GM11168 (cell line): ENCODE measurements around the gene HCN3.

Experiments
- in situ Hi-C: fragments of 300-500 bp; cut with MboI; formaldehyde crosslinking; loops from one replicate; pipeline ENCODE4 v1.12.0; 2022; ENCODE audit warnings: low sequenced_read_pairs; ENCODE audit not compliant: unreplicated experiment

The HCN3 gene

DNA sequence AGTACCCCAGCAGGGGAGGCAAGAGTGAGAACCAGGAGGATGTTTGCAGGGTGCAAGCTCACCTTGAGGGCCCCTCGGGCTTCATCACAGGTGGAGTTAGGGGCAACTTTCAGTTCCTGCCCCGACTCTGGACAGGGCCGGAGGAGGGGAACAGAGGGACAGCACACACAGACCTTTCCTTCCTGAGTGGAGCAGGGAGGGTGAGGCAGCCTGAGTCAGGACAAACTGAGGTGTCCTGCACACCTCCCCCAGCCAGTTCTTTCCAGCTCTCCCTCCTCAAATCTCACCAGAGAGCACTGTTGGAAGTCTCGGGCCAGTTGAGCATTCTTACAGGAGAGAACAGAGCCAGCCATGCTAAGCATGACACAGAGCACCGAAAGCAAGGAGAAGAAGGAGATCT lies 23.5 kb upstream of the HCN3 start:
- in situ Hi-C loops = no loop called here

DNA sequence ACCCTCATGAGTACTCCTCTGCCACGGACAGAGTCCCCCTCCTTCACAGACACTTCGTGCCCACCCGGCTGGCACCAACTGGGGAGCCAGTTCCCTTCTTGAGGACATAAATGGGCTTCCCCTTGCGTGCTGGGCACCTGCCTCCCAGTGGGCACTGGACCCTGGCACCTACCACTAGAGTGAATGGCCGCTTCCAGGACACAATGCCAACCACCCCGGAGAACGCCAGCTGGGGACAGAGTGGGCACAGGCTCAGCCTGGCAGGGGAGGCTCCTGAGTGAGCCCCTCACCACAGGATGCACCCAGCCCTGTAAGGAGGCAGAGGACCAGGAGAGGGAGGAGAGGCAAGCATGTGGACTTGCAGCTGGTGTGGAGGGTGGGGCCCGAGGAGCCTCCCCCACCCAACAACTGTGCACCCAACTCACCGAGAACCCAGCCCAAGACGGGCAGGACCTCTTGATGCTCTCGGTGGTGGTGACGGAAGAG lies 23.0 kb upstream of the HCN3 start:
- in situ Hi-C loops = no loop called here

DNA sequence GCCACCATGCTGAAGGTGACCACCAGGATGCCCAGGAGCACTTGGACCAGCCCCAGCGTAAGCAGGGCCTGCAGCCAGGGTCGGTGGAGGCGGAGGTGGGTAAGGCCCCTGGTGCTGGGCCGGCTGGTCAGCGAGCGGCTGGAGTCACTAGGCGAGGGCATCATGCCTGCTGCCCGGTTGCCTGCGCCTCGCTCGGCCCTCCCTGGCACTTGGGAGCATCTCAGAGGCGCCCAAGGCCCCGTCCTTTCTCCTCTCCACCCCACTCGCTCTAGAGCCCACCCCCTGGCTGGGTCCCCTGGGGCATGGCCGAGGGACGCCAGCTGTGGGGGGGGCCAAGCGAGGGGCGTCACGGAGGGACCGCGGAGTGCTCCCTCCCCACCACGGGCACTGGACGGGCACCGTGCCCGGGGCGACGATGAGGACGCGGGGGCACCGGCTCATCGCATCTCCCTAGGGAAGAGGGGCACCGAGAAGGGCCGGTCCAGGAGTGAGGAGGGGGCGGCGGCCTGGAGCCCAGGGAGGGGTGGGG lies 22.5 kb upstream of the HCN3 start:
- in situ Hi-C loops = no loop called here

DNA sequence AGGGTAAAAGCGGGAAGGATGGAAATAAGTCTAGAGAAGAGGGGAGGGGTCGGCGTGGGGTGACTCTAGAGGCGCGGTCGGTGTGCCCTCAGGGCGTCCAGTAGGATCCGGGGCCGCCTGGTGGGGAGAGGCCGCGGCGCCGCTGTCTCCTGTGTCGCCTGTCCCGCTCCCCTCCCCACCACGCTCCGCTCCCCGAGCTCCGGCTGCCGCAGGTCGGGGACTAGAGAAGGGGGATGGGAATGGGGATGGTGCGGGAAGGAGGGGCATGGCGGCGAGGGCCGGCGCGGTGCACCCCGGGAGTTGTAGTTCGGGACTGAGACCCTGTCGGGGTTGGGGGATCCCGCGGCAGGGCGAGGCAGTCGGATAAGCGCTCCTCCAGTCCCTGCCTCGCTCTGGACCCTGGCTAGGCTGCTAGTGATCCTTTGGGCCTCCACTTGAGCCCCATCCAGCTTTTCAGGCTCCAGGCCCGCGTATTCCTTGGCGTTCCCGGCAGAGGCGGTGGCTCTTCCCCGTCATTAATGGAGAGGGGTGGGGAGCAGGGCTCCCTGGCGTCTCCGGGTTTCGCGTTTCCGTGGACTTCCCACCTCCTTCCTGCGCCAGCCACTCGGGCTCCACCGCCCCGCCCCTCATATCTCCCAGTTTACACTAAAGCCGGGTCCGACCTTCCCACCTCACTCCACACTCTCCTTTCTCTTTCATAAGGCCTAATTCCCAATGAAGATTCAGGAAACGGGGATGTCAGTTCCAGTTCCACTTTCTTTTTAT lies 21.8 kb upstream of the HCN3 start, which contains the start of gene ENTREP3:
Gene ENTREP3, minus strand, starts transcription at position 241 of the 765 bp plus-strand sequence. CDS start 606 bp downstream, outside the sequence.
- in situ Hi-C loops = no loop called here

DNA sequence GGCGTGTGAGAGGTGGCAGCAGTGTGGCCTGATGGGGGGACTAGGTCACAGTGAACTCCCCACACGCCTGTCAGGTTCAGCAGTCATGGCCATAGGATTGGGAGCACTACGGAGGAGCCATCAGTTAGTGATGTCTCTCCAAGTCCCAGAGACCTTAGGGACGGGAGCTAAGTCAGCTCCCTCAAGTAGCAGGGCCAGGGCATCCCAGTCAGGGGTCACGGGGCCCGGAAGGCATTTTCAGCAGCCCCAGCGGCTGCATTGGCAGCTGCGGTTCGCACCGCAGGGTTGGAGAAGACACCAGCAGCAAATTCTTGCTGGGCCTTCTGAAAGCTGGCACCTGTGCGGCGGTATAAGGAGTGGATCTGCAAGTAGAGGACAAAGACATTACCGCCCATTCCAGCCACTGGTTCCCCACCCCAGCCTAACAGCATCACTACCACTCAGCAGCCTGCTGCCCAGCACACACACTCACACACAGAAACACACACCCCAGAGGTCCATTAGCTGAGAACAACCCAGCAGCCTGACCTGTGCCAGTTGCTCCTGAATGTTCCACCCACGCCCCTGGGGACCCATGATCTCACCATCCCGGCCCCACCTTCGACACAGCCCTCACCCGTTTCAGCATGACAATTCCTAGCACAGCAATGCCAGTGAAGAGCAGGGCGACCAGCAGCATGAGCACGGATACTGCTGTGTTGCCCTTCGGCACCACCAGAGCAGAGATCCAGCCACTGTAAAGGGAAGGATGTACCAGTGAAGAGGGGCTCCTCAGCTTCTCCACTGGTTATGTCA lies 21.0 kb upstream of the HCN3 start:
- in situ Hi-C loops = no loop called here

DNA sequence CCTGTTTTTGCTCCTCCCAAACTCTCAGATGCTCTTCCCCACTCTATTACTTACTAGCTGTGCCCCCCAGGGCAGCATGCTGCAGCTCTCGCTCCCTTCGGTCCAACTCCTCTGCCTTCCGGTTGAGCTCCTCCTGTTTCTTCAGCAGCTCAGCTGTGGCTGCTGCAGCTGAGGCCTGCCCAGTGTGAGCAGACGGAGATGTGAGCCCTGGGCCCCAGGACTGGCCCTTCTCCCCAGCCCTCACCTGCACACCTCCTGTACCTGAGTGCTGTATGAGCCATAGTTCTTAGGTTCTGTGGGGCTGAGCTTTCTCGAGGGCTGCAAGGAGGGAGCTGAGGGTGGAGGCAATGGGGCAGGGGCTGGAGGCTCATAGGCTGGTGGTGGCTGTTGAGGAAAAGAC lies 17.0 kb upstream of the HCN3 start:
- in situ Hi-C loops = no loop called here

DNA sequence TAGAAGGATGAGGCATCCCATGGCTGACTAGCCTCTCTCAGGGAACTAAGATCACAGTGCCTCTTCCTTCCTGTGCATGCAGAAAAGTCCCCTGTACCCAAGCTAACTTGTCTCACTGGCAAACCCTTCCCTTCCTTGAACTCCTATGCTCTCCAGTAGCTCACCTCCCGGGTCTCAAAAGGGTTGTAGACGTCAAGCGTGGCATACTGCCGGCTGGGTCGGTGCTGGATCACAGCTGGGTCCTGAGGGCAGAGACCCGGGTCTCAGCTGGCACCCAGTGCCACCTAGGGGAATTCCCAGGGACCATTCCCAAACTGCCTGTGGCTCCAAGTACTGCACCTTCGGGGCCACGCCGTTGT lies 15.8 kb upstream of the HCN3 start:
- in situ Hi-C loops = no loop called here

DNA sequence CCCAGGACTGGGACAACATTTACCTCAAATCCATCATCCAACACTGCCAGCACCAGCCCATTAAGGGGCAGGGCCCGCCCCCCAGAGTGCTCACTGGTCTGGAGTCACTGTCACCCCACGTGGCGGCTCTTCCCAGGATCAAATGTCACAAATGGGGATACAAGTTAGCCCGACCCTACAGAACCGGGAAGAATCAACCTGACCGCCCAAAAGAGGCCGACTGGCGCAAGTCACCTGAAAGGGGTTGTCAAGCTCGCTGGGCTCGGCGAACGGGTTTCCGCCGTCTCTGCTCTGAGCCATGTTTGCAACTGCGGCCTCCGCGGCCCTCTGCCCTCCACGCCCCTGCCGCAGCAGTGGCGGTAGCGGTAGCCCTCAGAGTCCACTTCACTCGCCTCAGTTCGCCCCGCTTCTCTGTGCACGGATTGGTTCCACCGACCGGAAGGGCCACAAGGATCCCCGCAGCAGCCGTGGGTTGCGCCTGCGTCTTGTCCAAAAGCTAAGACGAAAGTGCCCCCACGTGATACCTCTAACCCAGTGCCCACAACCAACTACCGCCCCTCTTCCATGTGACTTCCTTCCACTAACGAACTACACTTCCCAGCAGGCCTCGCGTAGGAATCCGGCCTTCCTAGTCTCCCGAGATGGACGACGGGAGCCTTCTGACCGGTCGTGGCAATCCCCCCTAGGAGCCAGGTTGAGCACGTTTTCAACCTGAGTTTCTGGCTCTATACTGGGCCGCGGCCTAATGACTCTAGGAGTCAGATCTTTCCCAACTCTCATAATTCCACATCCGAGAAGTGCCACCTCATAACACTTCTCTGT lies 15.2 kb upstream of the HCN3 start, which contains the start of gene SCAMP3:
Gene SCAMP3, minus strand, starts transcription at position 509 of the 822 bp plus-strand sequence. Its CDS starts 209 bp downstream, at position 300.
- in situ Hi-C loops = no loop called here

DNA sequence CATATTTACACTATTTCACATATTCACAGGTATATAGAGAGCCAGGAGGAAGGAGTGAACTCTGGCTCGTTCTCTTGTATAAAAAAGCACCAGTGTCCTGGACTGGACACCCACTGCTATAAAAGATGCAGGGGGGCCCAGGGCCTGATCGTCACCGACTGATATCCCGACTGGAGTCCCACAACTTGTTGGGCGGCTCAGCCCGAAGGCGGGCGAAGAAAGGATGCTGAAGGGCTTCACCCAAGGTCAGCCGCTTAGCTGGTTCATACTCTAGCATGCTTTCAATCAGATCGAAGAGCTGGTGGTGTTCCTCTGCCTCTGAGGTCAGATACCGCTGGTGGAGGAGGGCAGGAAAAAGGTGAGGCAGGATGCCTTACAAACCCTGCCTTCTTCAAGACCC lies 14.2 kb upstream of the HCN3 start:
- in situ Hi-C loops = no loop called here

DNA sequence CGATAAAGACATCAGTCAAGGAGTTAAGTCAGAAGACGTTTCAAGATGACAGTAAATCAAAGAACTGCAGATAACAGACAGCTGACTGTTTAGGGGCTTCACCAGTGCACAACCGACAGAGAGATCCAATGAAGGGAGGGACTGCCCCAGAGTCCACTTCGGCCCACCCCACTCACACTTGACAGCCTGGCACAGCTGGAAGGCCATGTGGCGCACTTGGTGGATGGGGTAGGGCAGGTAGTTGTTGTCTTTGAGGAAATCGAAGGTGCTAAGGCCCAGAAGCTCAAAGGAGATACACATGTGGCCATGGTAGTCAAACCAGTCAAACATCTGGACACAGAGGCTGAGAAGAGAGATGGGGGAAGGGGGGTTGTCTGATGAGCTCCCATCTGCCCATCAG lies 10.7 kb upstream of the HCN3 start:
- in situ Hi-C loops = no loop called here

DNA sequence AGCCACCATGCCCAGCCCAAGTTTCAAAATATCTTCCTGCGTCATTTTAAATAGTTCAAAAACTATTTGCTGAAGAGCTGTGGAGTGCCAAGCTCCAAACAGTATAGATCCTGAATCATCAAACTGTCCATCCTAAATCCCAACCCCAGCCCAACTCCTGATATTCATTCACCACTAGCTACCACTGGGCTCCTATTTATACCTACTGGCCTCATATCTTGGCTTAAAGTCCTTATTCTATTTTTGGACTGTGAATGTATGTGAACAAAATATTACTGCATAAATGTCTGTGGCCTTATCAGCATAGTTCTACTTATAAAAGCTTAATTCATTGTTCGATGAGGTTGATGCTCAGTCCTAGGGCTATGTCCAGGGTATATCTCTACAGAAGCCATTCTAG lies 9.9 kb upstream of the HCN3 start:
- in situ Hi-C loops = no loop called here

DNA sequence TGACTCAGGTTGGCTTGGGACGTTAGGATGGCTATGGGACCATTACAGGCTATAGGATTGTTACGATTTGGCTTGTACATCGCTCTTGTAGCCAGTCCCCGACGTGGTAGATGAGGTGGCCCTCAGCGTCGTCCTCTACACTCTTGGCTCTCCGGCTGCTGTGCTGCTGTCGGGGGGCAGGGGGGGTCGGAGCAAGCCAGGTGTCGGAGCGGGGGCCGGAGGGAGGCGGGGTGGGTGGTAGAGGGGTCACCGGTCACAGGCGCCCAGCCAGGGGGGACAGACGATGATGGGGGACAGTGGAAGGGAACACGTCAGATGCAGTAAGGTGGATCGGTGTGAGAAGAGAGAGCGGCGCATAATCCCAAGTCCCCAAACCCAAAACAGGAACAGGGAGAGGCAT lies 8.6 kb upstream of the HCN3 start:
- in situ Hi-C loops = no loop called here

DNA sequence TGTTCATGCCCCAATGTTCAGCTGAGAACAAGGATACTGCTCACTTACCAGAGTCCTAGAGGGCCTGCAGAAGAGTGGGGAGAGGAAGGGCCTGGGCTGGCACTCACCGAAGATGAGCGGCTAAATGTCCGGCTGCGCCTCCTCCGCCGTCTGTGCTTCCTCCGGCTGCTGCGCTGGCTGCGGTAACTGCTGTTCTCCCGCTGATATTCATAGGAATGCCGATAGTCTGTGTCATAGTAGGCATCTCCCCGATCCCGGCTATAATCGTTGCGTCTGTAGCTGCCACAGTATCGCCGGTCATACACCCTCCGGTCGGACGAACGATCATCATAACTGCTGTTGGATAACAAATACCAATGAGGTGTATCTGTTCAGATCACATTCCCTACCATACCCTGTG lies 7.9 kb upstream of the HCN3 start:
- in situ Hi-C loops = no loop called here

DNA sequence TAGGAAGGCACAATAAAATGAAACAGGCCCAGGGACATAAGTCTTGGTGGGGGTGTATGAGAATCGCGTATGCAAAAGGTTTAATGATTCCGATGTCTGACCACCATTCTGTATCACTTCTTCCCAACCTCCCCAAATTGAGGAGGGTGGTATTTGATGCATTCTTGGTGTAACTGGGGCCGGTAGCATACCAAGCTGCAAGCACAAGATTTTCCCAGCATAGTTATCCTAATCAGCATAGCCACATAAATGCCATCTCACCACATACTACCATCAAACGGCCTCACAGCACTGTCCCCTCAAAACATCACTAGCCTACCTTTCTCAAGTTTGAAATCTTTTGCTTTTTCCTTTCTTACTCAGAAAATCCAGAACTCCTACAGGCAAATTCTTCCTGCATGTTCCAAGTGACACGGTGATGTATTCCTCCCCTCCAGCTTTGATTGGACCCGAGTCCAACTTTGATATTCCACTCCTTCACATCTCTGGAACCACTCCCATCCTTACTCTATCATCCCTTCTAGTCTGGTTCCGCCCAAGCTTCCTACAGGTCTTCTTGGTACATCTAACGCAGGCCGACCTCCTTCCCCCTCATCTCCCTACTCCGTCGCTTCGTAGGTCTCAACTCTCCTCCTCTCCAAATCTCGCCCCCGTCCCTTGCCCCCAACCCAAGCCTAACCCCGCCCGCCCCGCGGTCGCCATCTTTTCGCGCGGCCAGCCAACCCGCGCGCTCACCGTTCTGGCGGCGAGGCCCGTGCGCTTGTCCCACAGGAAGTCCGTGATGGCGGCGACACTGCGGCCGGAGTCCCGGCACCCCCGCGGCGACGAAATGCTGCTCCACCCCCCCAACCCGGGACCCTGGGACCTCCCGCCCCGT lies 4.6 kb upstream of the HCN3 start:
- in situ Hi-C loops = no loop called here

DNA sequence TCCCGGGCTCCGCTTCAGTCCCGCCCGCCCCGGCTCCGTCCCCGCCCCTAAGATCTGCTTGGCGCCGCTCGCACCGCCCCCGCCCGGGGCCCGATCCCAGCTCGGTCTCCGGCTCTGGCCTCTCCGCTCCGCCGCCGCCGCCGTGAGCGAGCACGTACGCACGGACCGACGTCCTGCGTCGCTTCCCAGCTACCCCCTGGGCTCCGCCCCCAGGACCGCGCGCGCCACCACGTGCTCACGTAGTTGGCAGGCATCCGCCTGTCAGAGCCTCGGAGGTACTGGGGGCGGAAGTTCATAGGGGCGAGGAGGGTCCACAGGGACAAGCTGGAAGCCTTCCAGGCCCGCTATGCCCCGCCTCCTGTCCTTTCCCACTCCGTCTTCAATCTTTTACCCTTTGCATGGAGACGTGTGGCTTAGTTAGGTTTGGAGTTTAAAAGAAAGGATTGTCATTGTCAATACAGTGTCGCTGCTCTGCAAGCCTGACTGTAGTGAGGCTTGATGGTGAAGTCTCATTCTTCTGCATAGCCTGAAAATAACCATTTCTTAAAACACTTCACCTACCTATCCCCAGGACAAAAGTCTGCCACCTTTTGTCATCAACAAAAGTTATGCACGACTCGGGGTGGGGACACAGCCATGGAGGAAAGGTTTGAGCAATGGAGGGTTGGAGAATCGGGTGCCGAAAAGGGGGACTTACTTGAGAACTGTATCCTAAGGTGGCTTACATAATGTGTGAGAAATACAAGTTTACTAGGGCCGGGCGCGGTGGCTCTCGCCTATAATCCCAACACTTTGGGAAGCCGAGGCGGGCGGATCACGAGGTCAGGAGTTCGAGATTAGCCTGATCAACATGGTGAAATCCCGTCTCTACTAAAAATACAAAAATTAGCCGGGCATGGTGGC lies 3.7 kb upstream of the HCN3 start, which contains the start of gene CLK2:
Gene CLK2, minus strand, starts transcription at position 162 of the 903 bp plus-strand sequence. CDS start 2,527 bp downstream, outside the sequence.
- in situ Hi-C loops = no loop called here

DNA sequence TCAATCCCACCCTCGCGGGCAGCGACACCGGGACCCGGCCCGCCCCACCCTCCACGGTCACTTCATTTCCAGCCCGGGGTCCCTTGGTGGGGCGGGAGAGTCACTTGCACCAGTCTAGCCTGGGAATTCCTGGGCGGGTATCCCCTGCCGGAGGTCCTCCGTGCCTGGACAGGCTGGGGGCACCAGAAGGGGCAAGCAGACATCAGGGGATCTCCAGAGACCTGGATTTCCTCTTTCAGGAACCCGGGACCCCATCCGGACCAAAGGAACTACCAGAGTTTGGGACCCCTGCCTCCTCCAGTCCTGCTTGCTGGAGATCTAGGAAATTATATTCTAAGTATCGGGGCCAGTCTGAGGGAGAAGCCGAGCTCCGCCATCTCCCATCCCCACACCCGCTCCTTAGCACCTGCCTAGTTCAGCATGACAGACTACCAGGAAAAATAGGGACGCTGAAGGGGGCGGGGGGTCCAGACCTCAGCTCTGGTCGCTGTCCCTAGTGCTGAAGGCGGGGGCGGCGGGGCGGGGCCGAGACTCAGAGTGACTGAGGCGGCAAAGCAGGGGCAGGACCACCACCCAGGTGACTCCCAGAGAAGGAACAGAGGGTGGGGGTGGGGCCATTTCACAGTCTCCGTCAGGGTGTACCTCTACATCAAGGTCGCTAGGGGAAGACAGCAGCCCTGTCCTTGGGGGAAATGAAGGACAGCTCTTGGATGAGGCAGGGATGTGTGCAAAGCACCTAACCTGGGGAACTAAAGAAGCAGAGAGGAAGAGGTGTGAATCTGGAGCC lies 832 bp downstream of the HCN3 start:
- in situ Hi-C loops = loop anchor here (5.0 kb wide), 1 partner anchor 34 kb away; no protein-coding TSS in a partner anchor

DNA sequence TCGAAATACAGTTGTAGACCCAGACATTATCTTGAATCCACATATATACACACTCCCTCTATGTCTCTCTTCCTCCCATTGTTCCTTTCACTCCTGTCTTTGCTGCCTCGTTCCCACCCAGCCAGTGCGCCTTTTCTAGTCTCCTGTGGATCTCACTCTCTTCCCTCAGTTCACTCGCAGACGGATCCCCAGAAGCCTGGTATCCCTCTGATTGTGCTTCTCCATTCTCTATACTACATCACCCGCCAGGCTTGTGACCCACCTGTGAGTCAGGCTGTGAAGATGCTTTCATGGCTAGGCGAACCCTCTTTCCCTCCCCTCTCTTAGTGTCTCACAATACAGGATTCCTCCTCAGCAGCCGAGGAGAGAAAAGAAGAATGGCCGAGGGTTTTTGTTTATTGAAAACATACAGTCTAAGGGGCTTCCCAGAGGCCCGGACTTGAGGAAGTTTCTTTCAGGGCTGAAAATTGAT lies 1.5 kb downstream of the HCN3 start:
- in situ Hi-C loops = loop anchor here (5.0 kb wide), 1 partner anchor 34 kb away; no protein-coding TSS in a partner anchor
